ENCODE data around the gene MYL6.

DNA sequence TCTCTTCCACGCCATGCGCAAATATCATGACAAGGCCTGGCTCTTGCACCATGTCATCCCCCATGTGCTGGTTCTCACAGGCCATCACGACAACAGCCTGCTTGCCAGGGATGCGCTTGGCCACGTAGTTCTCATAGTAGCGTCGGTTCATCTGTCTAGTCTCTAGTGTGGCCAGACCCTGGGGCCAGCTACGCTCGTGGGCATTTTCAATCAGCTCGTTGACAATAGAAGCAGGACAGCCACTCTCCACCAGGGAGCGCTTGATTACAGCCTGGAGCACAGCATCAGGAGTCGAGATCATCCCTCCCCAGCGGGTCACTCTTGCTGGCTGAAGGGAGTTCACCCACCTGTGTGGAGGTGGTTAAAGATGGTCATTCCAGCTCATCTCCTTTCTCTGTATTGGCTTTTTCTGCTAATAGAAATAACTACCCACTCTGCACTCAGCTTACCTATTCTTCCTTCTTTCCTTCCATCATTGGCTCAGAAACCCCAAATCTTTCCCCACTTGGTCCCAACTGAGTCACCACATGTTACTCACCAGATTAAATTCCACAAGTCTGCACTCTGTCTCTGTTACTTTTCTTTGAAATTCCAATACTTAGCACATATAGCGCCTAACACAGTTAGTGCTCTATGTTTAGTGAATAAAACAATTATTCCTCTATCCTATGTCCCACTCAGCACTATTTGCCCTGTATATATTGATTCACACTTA lies 48.5 kb downstream of the MYL6 start:
- TF ChIP-seq, protein P1, sequence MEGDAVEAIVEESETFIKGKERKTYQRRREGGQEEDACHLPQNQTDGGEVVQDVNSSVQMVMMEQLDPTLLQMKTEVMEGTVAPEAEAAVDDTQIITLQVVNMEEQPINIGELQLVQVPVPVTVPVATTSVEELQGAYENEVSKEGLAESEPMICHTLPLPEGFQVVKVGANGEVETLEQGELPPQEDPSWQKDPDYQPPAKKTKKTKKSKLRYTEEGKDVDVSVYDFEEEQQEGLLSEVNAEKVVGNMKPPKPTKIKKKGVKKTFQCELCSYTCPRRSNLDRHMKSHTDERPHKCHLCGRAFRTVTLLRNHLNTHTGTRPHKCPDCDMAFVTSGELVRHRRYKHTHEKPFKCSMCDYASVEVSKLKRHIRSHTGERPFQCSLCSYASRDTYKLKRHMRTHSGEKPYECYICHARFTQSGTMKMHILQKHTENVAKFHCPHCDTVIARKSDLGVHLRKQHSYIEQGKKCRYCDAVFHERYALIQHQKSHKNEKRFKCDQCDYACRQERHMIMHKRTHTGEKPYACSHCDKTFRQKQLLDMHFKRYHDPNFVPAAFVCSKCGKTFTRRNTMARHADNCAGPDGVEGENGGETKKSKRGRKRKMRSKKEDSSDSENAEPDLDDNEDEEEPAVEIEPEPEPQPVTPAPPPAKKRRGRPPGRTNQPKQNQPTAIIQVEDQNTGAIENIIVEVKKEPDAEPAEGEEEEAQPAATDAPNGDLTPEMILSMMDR (IDR thresholded peaks at IDR 0.05) = peak; percentile 39 to 49 (median 40)
- no peak for TF ChIP-seq POLR2A (IDR thresholded peaks at IDR 0.05)

Measured in uterus (tissue), 2 donors.